ENCODE measurements around the gene UBD.

UBD gene

GRCh38 chr6:29558439-29559079, 973 bp downstream of the UBD start:
- no peak for DNase-seq

- no peak for DNase-seq
These were observed 2.2 kb downstream of the UBD start for GRCh38 chr6:29557320-29557719.

- no peak for DNase-seq
These were observed 4.8 kb downstream of the UBD start for GRCh38 chr6:29554764-29555163.

GRCh38 chr6:29553268-29554057, 6.1 kb downstream of the UBD start:
- DNase-seq = peak; percentile 9

GRCh38 chr6:29552512-29553051, 7.0 kb downstream of the UBD start:
- DNase-seq = peak; percentile 81

GRCh38 chr6:29547573-29547972, 12.0 kb downstream of the UBD start:
- no peak for DNase-seq

- DNase-seq = no peak
These were observed 21.7 kb downstream of the UBD start for GRCh38 chr6:29537714-29538403.

- no peak for DNase-seq
These were observed 27.1 kb downstream of the UBD start for GRCh38 chr6:29532320-29532951.

- DNase-seq = no peak
These were observed 27.9 kb downstream of the UBD start for GRCh38 chr6:29531668-29532067.

- no peak for DNase-seq
These were observed 28.7 kb downstream of the UBD start for GRCh38 chr6:29530671-29531310.

- no peak for DNase-seq
These were observed 29.6 kb downstream of the UBD start for GRCh38 chr6:29529956-29530355.

GRCh38 chr6:29528988-29529560, 30.5 kb downstream of the UBD start:
- DNase-seq = no peak

GRCh38 chr6:29528300-29528931, 31.1 kb downstream of the UBD start:
- no peak for DNase-seq

GRCh38 chr6:29527564-29527963, 32.0 kb downstream of the UBD start:
- DNase-seq = no peak

- DNase-seq = no peak
These were observed 32.4 kb downstream of the UBD start for GRCh38 chr6:29527126-29527525.

- no peak for DNase-seq
These were observed 34.3 kb downstream of the UBD start for GRCh38 chr6:29525311-29525639.

GRCh38 chr6:29524444-29525310, 34.9 kb downstream of the UBD start:
- no peak for DNase-seq

- no peak for DNase-seq
These were observed 35.5 kb downstream of the UBD start for GRCh38 chr6:29524044-29524443.

GRCh38 chr6:29522227-29522626, 37.3 kb downstream of the UBD start:
- no peak for DNase-seq

- DNase-seq = no peak
These were observed 38.4 kb downstream of the UBD start for GRCh38 chr6:29521006-29521680.
